ENCODE data around the gene MLKL.

Gene MLKL

DNA sequence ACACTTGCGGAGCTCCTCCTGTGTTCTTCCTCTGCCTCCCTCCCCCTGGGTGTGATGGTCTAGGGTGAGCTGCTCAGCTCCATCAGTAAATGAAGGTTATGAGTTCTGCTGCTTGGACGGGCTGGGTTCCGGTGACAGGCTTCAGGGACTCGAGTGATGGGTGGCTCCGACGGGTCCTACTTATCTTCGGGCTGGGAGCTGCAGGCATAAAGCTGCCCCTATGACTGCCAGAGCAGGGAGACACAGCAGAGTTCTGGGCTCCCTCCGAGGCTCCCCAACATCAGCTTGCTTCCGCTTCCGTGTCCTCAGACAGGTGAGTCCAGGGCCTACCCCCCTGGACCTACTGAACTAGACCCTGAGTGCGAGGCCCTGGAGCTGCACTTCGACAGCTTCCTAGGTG, 11.3 kb upstream of the MLKL start:
- in situ Hi-C loops (cut with HindIII; ENCODE audit: low sequenced_read_pairs) = no loop called here
- no peak for DNase-seq (ENCODE audit: low read depth, low spot score)
- H3K4me3 ChIP-seq (ENCODE audit: low read depth, low read length) = no peak overlapping the region
- TF ChIP-seq, protein P1, sequence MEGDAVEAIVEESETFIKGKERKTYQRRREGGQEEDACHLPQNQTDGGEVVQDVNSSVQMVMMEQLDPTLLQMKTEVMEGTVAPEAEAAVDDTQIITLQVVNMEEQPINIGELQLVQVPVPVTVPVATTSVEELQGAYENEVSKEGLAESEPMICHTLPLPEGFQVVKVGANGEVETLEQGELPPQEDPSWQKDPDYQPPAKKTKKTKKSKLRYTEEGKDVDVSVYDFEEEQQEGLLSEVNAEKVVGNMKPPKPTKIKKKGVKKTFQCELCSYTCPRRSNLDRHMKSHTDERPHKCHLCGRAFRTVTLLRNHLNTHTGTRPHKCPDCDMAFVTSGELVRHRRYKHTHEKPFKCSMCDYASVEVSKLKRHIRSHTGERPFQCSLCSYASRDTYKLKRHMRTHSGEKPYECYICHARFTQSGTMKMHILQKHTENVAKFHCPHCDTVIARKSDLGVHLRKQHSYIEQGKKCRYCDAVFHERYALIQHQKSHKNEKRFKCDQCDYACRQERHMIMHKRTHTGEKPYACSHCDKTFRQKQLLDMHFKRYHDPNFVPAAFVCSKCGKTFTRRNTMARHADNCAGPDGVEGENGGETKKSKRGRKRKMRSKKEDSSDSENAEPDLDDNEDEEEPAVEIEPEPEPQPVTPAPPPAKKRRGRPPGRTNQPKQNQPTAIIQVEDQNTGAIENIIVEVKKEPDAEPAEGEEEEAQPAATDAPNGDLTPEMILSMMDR (IDR thresholded peaks at IDR 0.05; ENCODE audit: low read depth, low read length) = no peak

DNA sequence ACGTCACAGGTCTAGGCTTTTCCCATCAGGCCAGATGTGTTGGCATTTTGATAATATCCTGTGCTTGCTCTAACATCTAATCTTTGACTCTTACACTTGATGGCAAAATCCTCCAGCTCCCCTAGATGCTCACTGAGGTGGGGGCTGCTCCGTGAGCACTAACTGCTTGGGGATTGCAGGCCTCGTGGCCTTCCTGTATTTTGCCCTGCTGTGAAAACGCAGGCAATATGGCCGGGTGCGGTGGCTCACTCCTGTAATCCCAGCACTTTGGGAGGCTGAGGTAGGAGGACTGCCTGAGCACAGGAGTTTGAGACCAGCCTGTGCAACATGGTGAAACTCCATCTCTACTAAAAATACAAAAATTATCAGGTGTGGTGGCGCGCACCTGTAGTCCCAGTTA, 9.7 kb upstream of the MLKL start:
- DNase-seq (ENCODE audit: low read depth, low spot score) = no peak
- TF ChIP-seq, protein P1 (IDR thresholded peaks at IDR 0.05; ENCODE audit: low read depth, low read length) = no peak
- no peak overlapping the region for H3K4me3 ChIP-seq (ENCODE audit: low read depth, low read length)
- in situ Hi-C loops (cut with HindIII; ENCODE audit: low sequenced_read_pairs) = no loop called here

DNA sequence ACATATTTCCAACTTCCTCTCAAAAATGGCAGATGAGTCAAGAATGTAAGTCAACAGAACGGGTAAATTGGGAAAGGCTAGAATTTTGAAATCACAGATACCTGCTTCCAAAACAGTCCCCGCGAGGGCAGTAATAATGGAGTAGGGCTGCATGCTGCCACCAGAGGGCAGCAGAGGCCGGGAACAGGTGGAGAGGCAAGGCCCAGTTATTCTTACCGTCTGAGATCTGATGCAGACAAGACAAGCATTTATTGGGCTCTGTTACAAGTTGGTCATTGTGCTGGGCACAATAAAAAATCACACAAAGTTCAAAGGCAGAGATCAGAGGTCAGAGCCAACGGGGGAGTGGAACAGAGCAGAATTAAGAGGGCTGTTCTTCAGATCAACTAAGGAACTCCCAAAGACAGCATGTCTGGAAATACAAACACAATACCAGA, 8.8 kb upstream of the MLKL start:
- TF ChIP-seq, protein P1 (IDR thresholded peaks at IDR 0.05; ENCODE audit: low read depth, low read length) = peak; percentile 97
- peak; percentile 74 for DNase-seq (ENCODE audit: low read depth, low spot score)
- in situ Hi-C loops (cut with HindIII; ENCODE audit: low sequenced_read_pairs) = no loop called here
- no peak overlapping the region for H3K4me3 ChIP-seq (ENCODE audit: low read depth, low read length)

GRCh38 chr16:74700116-74700437, 585 bp downstream of the MLKL start:
- in situ Hi-C loops (cut with HindIII; ENCODE audit: low sequenced_read_pairs) = no loop called here
- TF ChIP-seq, protein P1 (IDR thresholded peaks at IDR 0.05; ENCODE audit: low read depth, low read length) = no peak
- no peak for DNase-seq (ENCODE audit: low read depth, low spot score)
- peak overlapping the region; percentile 86 for H3K4me3 ChIP-seq (ENCODE audit: low read depth, low read length)

DNA sequence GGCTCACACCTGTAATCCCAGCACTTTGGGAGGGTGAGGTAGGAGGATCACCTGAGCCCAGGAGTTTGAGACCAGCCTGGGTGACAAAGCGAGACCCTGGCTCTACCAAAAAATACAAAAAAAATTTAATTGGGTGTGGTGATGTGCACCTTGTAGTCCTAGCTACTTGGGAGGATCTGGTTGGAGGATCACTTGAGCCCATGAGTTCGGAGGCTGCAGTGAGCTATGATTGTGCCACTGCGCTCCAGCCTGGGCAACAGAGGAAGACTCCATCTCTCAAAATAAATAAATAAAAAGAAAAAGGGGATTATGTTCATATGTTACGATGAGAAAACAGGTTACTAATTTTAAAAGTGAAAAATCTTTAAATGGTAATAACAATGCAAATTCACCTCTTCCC, 996 bp downstream of the MLKL start:
- in situ Hi-C loops (cut with HindIII; ENCODE audit: low sequenced_read_pairs) = no loop called here

DNA sequence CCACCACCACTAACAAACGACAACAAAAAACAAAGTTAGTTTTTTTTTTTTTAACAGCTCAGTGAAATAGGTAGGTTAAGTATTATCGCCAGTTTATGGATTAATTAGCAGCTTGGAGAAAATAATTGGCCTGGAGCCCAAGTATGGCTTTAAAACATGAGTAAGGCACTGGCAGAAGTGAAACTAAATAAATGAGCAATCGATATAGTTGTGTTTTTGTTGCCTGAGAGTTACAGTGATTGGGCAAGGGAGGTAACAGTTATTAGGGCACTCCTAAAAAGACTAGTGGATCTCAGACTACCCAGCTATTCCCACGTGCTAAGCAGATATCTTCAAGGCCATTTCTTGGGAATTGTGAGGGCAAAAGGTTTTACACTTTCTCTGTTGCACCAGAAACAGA, 2.4 kb downstream of the MLKL start:
- in situ Hi-C loops (cut with HindIII; ENCODE audit: low sequenced_read_pairs) = no loop called here
- TF ChIP-seq, protein P1 (IDR thresholded peaks at IDR 0.05; ENCODE audit: low read depth, low read length) = no peak
- H3K4me3 ChIP-seq (ENCODE audit: low read depth, low read length) = no peak overlapping the region
- DNase-seq (ENCODE audit: low read depth, low spot score) = no peak

More for the DNA sequence above, 996 bp downstream of the MLKL start:
- no peak for DNase-seq (ENCODE audit: low read depth, low spot score)
- peak overlapping the region; percentile 86 for H3K4me3 ChIP-seq (ENCODE audit: low read depth, low read length)
- TF ChIP-seq, protein P1 (IDR thresholded peaks at IDR 0.05; ENCODE audit: low read depth, low read length) = no peak

Data from astrocyte of the spinal cord (primary cell).